HCT116 (cell line): ENCODE data around the gene RGS6. TPM values are rescaled to one million over a fixed set of nuclear protein-coding genes. Genes with fewer than 3 reads are reported as not detected.
A peak's percentile ranks its signal among the peaks of the same experiment; 100 is the strongest.

ENCODE experiments used
- ATAC-seq: fragments of 200-7000 bp; cut with Tn5 transposase; 2 replicates; pipeline ENCODE4 v1.9.1; 2020; ENCODE audit warnings: mild to moderate bottlenecking, moderate library complexity
- BruUV-seq: library from RNA; stranded (reverse); fragments of 400-500 nt; replicated peaks from 2 replicates; lab custom pipeline; 2021; lab: Mats Ljungman, UMichigan
- CTCF ChIA-PET: fragments of 300-600 bp; sonication (Branson Sonifier 250); formaldehyde crosslinking; loops from one replicate; lab custom pipeline; 2021; ENCODE audit warnings: antibody characterized with exemption; lab: Charles Lee
- POLR2A ChIA-PET: fragments of 300-600, 350-600 bp; sonication (Branson Sonifier 250); formaldehyde crosslinking; loops from one replicate; lab custom pipeline; 2021; ENCODE audit warnings: antibody characterized with exemption; lab: Charles Lee
- RAD21 ChIA-PET, 2 experiments: fragments of 300-600 bp; sonication (Branson Sonifier 250); formaldehyde crosslinking; loops; one replicate each; lab custom pipeline; 2023; ENCODE audit warnings: low total read pairs in 2 of 2; ENCODE audit not compliant: uncharacterized antibody in 2 of 2, unreplicated experiment in 2 of 2, low non-redundant PET in 1 of 2; lab: Charles Lee
- DNase-seq: peaks from one replicate; pipeline ENCODE4 v3.0.0-alpha.2; 2010; ENCODE audit warnings: low read depth, low spot score
- H2AFZ ChIP-seq: fragments of 200-600 bp; shearing (Covaris generic), sonication (generic); 2 replicates; pipeline ENCODE4 v1.6.1; 2017; ENCODE audit warnings: low read depth, mixed run types, mixed read lengths, antibody characterized with exemption, low read length; ENCODE audit not compliant: poor library complexity, severe bottlenecking
- H3K27ac ChIP-seq: 2 replicates; pipeline ENCODE4 v1.5.1; 2012; ENCODE audit warnings: low read depth, low read length
- H3K27me3 ChIP-seq: fragments of 200-600 bp; sonication (generic); 2 replicates; pipeline ENCODE4 v1.6.1; 2016; ENCODE audit warnings: mixed run types, low read length, mixed read lengths; ENCODE audit not compliant: insufficient read depth
- H3K36me3 ChIP-seq, 2 experiments: fragments of 200-500 bp in 1 of 2; fragments of 200-600 bp in 1 of 2; sonication (Bioruptor generic) in 1 of 2; sonication (generic) in 1 of 2; 2 replicates each; pipeline versions ENCODE4 v1.5.1 to v1.6.1; 2014 to 2016; ENCODE audit warnings: low read length in 2 of 2, inconsistent platforms in 1 of 2, mixed read lengths in 1 of 2, mixed run types in 1 of 2; ENCODE audit not compliant: insufficient read depth in 2 of 2, control insufficient read depth in 1 of 2
- H3K4me1 ChIP-seq, 2 experiments: fragments of 200-600 bp in 1 of 2; sonication (generic) in 1 of 2; 2 replicates each; pipeline versions ENCODE4 v1.5.1 to v1.6.1; 2012 to 2017; ENCODE audit warnings: low read length in 2 of 2, inconsistent platforms in 1 of 2, mild to moderate bottlenecking in 1 of 2, mixed read lengths in 1 of 2, mixed run types in 1 of 2, moderate library complexity in 1 of 2; ENCODE audit not compliant: insufficient read depth in 2 of 2, control insufficient read depth in 1 of 2
- H3K4me2 ChIP-seq: fragments of 200-600 bp; sonication (generic); 2 replicates; pipeline ENCODE4 v1.6.1; 2017; ENCODE audit warnings: mixed run types, low read length, mixed read lengths
- H3K4me3 ChIP-seq, 2 experiments: fragments of 200-600 bp in 1 of 2; sonication (generic) in 1 of 2; replicated peaks in 1 of 2; 2 replicates each; pipeline ENCODE4 v1.5.1; 2011 to 2016; ENCODE audit warnings: low read length in 2 of 2, control low read depth in 1 of 2, low read depth in 1 of 2, mild to moderate bottlenecking in 1 of 2, mixed read lengths in 1 of 2, mixed run types in 1 of 2
- H3K79me2 ChIP-seq: fragments of 200-600 bp; sonication (generic); 2 replicates; pipeline ENCODE4 v1.6.1; 2017; ENCODE audit warnings: mild to moderate bottlenecking, mixed run types, low read length, moderate library complexity, mixed read lengths; ENCODE audit not compliant: insufficient read depth
- H3K9ac ChIP-seq: fragments of 200-600 bp; sonication (generic); 2 replicates; pipeline ENCODE4 v1.6.1; 2016; ENCODE audit warnings: low read length, mixed read lengths
- H3K9me2 ChIP-seq: fragments of 200-600 bp; sonication (generic), shearing (Covaris generic); 2 replicates; pipeline ENCODE4 v1.6.1; 2017; ENCODE audit warnings: mixed run types, mild to moderate bottlenecking, moderate library complexity; ENCODE audit not compliant: insufficient read depth
- H3K9me3 ChIP-seq, 2 experiments: fragments of 200-500 bp in 1 of 2; fragments of 200-600 bp in 1 of 2; sonication (Bioruptor generic) in 1 of 2; sonication (generic) in 1 of 2; 2 replicates each; pipeline ENCODE4 v1.6.1; 2014 to 2017; ENCODE audit warnings: low read length in 2 of 2, mixed read lengths in 2 of 2, inconsistent platforms in 1 of 2, low read depth in 1 of 2, mild to moderate bottlenecking in 1 of 2, mixed run types in 1 of 2, moderate library complexity in 1 of 2; ENCODE audit not compliant: control insufficient read depth in 1 of 2, insufficient read depth in 1 of 2
- H4K20me1 ChIP-seq: fragments of 200-600 bp; sonication (generic), shearing (Covaris generic); 2 replicates; pipeline ENCODE4 v1.6.1; 2017; ENCODE audit warnings: mixed run types, mild to moderate bottlenecking, moderate library complexity; ENCODE audit not compliant: insufficient read depth
- CBX3 ChIP-seq: IDR thresholded peaks from 2 replicates; pipeline ENCODE4 v1.6.1; 2012; ENCODE audit warnings: low read depth
- CEBPB ChIP-seq: IDR thresholded peaks from 2 replicates; pipeline ENCODE4 v1.6.1; 2012; ENCODE audit warnings: low read depth
- CTCF ChIP-seq, 3 experiments: fragments of 200-600 bp in 1 of 3; sonication (generic) in 1 of 3; IDR thresholded peaks in 2 of 3; conservative IDR thresholded peaks in 1 of 3; 2 replicates each; pipeline ENCODE4 v1.5.1; 2012 to 2017; ENCODE audit warnings: low read depth in 2 of 3, low read length in 2 of 3, antibody characterized with exemption in 1 of 3, borderline replicate concordance in 1 of 3, control low read depth in 1 of 3, mild to moderate bottlenecking in 1 of 3, mixed read lengths in 1 of 3, mixed run types in 1 of 3, moderate library complexity in 1 of 3; ENCODE audit not compliant: insufficient read depth in 1 of 3
- EZH2 ChIP-seq: fragments of 200-600 bp; sonication (generic); IDR thresholded peaks from 2 replicates; pipeline ENCODE4 v1.6.1; 2017; ENCODE audit warnings: antibody characterized with exemption, mixed run types
- EZH2phosphoT487 ChIP-seq: fragments of 200-600 bp; IDR thresholded peaks from 2 replicates; pipeline ENCODE4 v1.6.1; 2018; ENCODE audit warnings: antibody characterized with exemption, borderline replicate concordance
- JUND ChIP-seq: IDR thresholded peaks from 2 replicates; pipeline ENCODE4 v1.6.1; 2012
- POLR2A ChIP-seq: IDR thresholded peaks from 2 replicates; pipeline ENCODE4 v1.7.0; 2011; ENCODE audit warnings: borderline replicate concordance; ENCODE audit not compliant: insufficient read depth, insufficient read length; ENCODE audit errors: extremely low read depth
- POLR2AphosphoS5 ChIP-seq: IDR thresholded peaks from 2 replicates; pipeline ENCODE4 v1.6.1; 2011; ENCODE audit warnings: mild to moderate bottlenecking, low read depth, low read length, moderate library complexity
- RAD21 ChIP-seq: IDR thresholded peaks from 2 replicates; pipeline ENCODE4 v1.6.1; 2012; ENCODE audit warnings: low read depth, mild to moderate bottlenecking
- REST ChIP-seq: IDR thresholded peaks from 2 replicates; pipeline ENCODE4 v1.6.1; 2012; ENCODE audit warnings: low read depth
- SIN3A ChIP-seq: IDR thresholded peaks from 2 replicates; pipeline ENCODE4 v1.6.1; 2012; ENCODE audit warnings: low read depth
- SP1 ChIP-seq: IDR thresholded peaks from 2 replicates; pipeline ENCODE4 v1.6.1; 2012; ENCODE audit warnings: low read depth
- SRF ChIP-seq: IDR thresholded peaks from 2 replicates; pipeline ENCODE4 v1.6.1; 2012; ENCODE audit warnings: low read depth
- TCF7L2 ChIP-seq: IDR thresholded peaks from 2 replicates; pipeline ENCODE4 v1.7.0; 2011; ENCODE audit warnings: borderline replicate concordance, inconsistent platforms; ENCODE audit not compliant: insufficient read depth, insufficient read length; ENCODE audit errors: extremely low read depth
- YY1 ChIP-seq: IDR thresholded peaks from 2 replicates; pipeline ENCODE4 v1.6.1; 2011; ENCODE audit warnings: low read length, low read depth, moderate library complexity, mild to moderate bottlenecking; ENCODE audit not compliant: insufficient replicate concordance; ENCODE audit errors: extremely low read depth
- ZFX ChIP-seq: fragments of 450-650 bp; IDR thresholded peaks from 2 replicates; pipeline ENCODE4 v1.6.1; 2017
- ZNF274 ChIP-seq: fragments of 200-500 bp; sonication (Bioruptor generic); IDR thresholded peaks from 2 replicates; pipeline ENCODE4 v1.6.1; 2014; ENCODE audit warnings: mild to moderate bottlenecking, low read depth, low read length, inconsistent platforms
- intact Hi-C: fragments of 100-400 bp; cut with micrococcal nuclease; formaldehyde crosslinking; loops from 2 replicates; pipeline ENCODE4 v1.10.0; 2022
- total RNA-seq: library from RNA; stranded (reverse); gene quantifications from one replicate; pipeline ENCODE4 v1.2.1, GENCODE V29; 2021; ENCODE audit not compliant: unreplicated experiment
- TF ChIP-seq, protein P1 (sequence below): IDR thresholded peaks from 2 replicates; pipeline ENCODE4 v1.6.1; 2012
- TF ChIP-seq, protein P2 (sequence below): IDR thresholded peaks from 2 replicates; pipeline ENCODE4 v1.6.1; 2011; ENCODE audit warnings: mild to moderate bottlenecking, low read length, moderate library complexity; ENCODE audit not compliant: insufficient replicate concordance; ENCODE audit errors: extremely low read depth

RGS6 gene
- total RNA-seq, 1 experiment from 2014 or later: 4.7 TPM

DNA sequence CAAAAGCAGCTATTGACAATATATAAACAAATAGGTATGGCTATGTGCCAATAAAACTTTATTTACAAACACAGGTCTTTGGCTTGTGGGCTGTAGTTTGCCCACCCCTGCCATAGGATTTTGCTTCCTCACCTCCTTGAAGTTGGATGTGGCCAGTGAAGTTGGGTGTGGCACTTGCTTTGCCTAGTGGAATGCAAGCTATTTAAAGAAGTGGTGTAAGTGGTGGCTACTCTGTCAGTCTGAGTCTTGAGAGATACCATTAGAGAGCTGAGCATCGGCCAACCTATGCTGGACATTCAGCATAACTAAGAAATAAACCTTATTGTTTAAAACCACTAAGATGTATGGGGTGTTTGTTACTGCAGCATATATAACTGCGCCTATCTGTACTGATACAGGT is 321.3 kb downstream of the RGS6 start:
- Histone ChIP-seq H3K9me3 (peaks cover 0 to 5% of the 10 kb centered on the region in 2 experiments; a peak in 2 of 4 replicates), H3K4me3 (no peak overlapping the region), H3K27ac (no peak overlapping the region), H3K9ac (no peak overlapping the region), H3K4me1 (peaks cover 0 to 17% of the 10 kb centered on the region in 2 experiments; a peak in 1 of 4 replicates), H3K9me2 (no peaks in the 10 kb centered on the region), H3K27me3 (no peaks in the 10 kb centered on the region), H3K4me2 (0 out of 2 replicates have a peak overlapping the region, but pooled peaks have one; percentile 16), H2AFZ (no peak overlapping the region), H4K20me1 (no peaks in the 10 kb centered on the region), H3K36me3 (no peaks in the 10 kb centered on the region), H3K79me2 (no peaks in the 10 kb centered on the region)
- DNase-seq: no peak
- TF ChIP-seq EZH2phosphoT487 (no peak), RAD21 (no peak), POLR2A (no peak), YY1 (no peak), SRF (no peak), ZNF274 (no peak), POLR2AphosphoS5 (no peak), SIN3A (no peak), JUND (no peak), CTCF (IDR thresholded peaks at IDR 0.05 in 2 of 3, conservative IDR thresholded peaks at IDR 0.05 in 1 of 3; ENCODE audit: borderline replicate concordance in 1 of 3, insufficient read depth in 1 of 3, low read depth in 2 of 3, low read length in 2 of 3) (no peak), ZFX (no peak), SP1 (no peak), REST (no peak), TCF7L2 (no peak), EZH2 (no peak), CBX3 (no peak), CEBPB (no peak)
- TF ChIP-seq, protein P1, sequence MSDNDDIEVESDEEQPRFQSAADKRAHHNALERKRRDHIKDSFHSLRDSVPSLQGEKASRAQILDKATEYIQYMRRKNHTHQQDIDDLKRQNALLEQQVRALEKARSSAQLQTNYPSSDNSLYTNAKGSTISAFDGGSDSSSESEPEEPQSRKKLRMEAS: no peak
- TF ChIP-seq, protein P2, sequence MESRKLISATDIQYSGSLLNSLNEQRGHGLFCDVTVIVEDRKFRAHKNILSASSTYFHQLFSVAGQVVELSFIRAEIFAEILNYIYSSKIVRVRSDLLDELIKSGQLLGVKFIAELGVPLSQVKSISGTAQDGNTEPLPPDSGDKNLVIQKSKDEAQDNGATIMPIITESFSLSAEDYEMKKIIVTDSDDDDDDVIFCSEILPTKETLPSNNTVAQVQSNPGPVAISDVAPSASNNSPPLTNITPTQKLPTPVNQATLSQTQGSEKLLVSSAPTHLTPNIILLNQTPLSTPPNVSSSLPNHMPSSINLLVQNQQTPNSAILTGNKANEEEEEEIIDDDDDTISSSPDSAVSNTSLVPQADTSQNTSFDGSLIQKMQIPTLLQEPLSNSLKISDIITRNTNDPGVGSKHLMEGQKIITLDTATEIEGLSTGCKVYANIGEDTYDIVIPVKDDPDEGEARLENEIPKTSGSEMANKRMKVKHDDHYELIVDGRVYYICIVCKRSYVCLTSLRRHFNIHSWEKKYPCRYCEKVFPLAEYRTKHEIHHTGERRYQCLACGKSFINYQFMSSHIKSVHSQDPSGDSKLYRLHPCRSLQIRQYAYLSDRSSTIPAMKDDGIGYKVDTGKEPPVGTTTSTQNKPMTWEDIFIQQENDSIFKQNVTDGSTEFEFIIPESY: no peak
- ChIA-PET RAD21 (no interaction called here), CTCF (no interaction called here), POLR2A (no interaction called here)
- no peak for ATAC-seq
- intact Hi-C loops: no loop called here
- BruUV-seq: no TSS peak
